OCI-LY7 (cell line): Measurements from ENCODE around the gene GALNT12.

Experiments
- EZH2phosphoT487 ChIP-seq: fragments of 200-600 bp; sonication (generic); IDR thresholded peaks from 2 replicates; pipeline ENCODE4 v1.6.1; 2018; ENCODE audit warnings: low read depth, borderline replicate concordance, mild to moderate bottlenecking, mixed run types, antibody characterized with exemption, low read length, moderate library complexity, mixed read lengths
- TF ChIP-seq, protein P1 (sequence below): fragments of 200-600 bp; sonication (generic); conservative IDR thresholded peaks from 2 replicates; pipeline ENCODE4 v1.5.1; 2014; ENCODE audit warnings: mild to moderate bottlenecking, antibody characterized with exemption, low read length, moderate library complexity, mixed read lengths

DNA sequence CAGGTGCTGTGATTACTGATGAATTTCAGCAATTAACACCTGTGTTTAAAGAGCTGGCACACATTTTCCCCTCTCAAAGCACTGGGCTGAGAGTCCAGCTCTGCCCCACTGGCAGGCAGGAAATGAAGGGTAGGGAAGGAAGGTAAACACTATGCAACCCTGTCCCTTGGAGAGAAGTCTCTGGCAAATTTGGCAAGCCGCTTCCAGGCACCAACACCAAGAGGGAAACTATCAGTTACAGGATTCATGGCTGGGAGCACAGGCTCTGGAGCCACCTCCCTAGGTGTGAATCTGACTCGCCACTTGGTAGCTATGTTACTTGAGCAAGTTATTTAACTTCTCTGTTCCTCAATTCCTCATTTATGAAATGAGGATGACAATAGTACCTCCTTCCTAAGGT is 14.4 kb upstream of the GALNT12 start:
- TF ChIP-seq EZH2phosphoT487, result no peak
- TF ChIP-seq, protein P1, sequence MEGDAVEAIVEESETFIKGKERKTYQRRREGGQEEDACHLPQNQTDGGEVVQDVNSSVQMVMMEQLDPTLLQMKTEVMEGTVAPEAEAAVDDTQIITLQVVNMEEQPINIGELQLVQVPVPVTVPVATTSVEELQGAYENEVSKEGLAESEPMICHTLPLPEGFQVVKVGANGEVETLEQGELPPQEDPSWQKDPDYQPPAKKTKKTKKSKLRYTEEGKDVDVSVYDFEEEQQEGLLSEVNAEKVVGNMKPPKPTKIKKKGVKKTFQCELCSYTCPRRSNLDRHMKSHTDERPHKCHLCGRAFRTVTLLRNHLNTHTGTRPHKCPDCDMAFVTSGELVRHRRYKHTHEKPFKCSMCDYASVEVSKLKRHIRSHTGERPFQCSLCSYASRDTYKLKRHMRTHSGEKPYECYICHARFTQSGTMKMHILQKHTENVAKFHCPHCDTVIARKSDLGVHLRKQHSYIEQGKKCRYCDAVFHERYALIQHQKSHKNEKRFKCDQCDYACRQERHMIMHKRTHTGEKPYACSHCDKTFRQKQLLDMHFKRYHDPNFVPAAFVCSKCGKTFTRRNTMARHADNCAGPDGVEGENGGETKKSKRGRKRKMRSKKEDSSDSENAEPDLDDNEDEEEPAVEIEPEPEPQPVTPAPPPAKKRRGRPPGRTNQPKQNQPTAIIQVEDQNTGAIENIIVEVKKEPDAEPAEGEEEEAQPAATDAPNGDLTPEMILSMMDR, result no peak
